Endothelial cell of umbilical vein (primary cell): ENCODE results near the gene CTBP2. TPM values are rescaled to one million over a fixed set of nuclear protein-coding genes. Genes with fewer than 3 reads are reported as not detected.

Source experiments
- BruUV-seq: library from RNA; stranded (reverse); fragments of 400-500 nt; replicated peaks from 2 replicates; lab custom pipeline; 2021; lab: Mats Ljungman, UMichigan
- CTCF ChIA-PET: fragments of 300-600, 350-600 bp; sonication (Branson Sonifier 250); formaldehyde crosslinking; loops from one replicate; lab custom pipeline; 2021; ENCODE audit warnings: antibody characterized with exemption, inconsistent platforms; lab: Charles Lee
- POLR2A ChIA-PET: fragments of 300-600, 350-600 bp; sonication (Branson Sonifier 250); formaldehyde crosslinking; loops from one replicate; lab custom pipeline; 2021; ENCODE audit warnings: antibody characterized with exemption, inconsistent platforms; lab: Charles Lee
- DNase-seq: peaks from one replicate; pipeline ENCODE4 v3.0.0-alpha.2; 2011; ENCODE audit warnings: low read depth, low spot score
- FAIRE-seq: peaks from 2 replicates; lab custom pipeline; 2011; peaks lifted over from hg19 to GRCh38; lab: Jason Lieb, UNC
- H2AFZ ChIP-seq: 2 replicates; pipeline ENCODE4 v1.6.0; 2012; ENCODE audit warnings: low read depth, low read length, control low read depth, inconsistent platforms
- H3K27ac ChIP-seq: 2 replicates; pipeline ENCODE4 v1.5.1; 2011; ENCODE audit warnings: low read depth, mild to moderate bottlenecking, control low read depth, low read length, moderate library complexity; ENCODE audit not compliant: insufficient read depth
- H3K27me3 ChIP-seq, 2 experiments: 2 replicates each; pipeline versions ENCODE4 v1.6.0 to v1.6.1; 2011; ENCODE audit warnings: low read length in 2 of 2, mixed read lengths in 1 of 2; ENCODE audit not compliant: control insufficient read depth in 2 of 2, insufficient read depth in 2 of 2
- H3K36me3 ChIP-seq, 2 experiments: 2 replicates in 1 of 2; 3 replicates in 1 of 2; pipeline ENCODE4 v1.5.1; 2011; ENCODE audit warnings: low read length in 2 of 2, mild to moderate bottlenecking in 1 of 2, moderate library complexity in 1 of 2; ENCODE audit not compliant: control insufficient read depth in 2 of 2, insufficient read depth in 2 of 2; ENCODE audit errors: extremely low read depth in 1 of 2
- H3K4me1 ChIP-seq: 3 replicates; pipeline ENCODE4 v1.5.1; 2011; ENCODE audit warnings: mild to moderate bottlenecking, low read length; ENCODE audit not compliant: control insufficient read depth, insufficient read depth; ENCODE audit errors: extremely low read depth
- H3K4me2 ChIP-seq: 2 replicates; pipeline ENCODE4 v1.6.1; 2011; ENCODE audit warnings: low read length, control low read depth, mixed read lengths; ENCODE audit not compliant: insufficient read depth
- H3K4me3 ChIP-seq, 3 experiments: fragments of 200-600 bp in 1 of 3; sonication (generic), shearing (Covaris generic) in 1 of 3; replicated peaks in 1 of 3; 2 replicates each; pipeline ENCODE4 v1.5.1; 2011 to 2016; ENCODE audit warnings: control low read depth in 3 of 3, low read length in 3 of 3, mild to moderate bottlenecking in 2 of 3, inconsistent platforms in 1 of 3, low read depth in 1 of 3, moderate library complexity in 1 of 3; ENCODE audit not compliant: insufficient read depth in 1 of 3
- H3K79me2 ChIP-seq: 2 replicates; pipeline ENCODE4 v1.6.0; 2012; ENCODE audit warnings: low read length, inconsistent platforms; ENCODE audit not compliant: control insufficient read depth, insufficient read depth
- H3K9ac ChIP-seq: replicated peaks from 2 replicates; pipeline ENCODE3; 2011; ENCODE audit warnings: low read length, control low read depth; ENCODE audit not compliant: insufficient read depth; ENCODE audit errors: extremely low read depth
- H3K9me1 ChIP-seq: replicated peaks from 3 replicates; pipeline ENCODE4 v1.6.0; 2011; ENCODE audit warnings: mild to moderate bottlenecking, low read length; ENCODE audit not compliant: control insufficient read depth, insufficient read depth; ENCODE audit errors: extremely low read depth
- H3K9me3 ChIP-seq: replicated peaks from 2 replicates; pipeline ENCODE4 v1.5.1; 2012; ENCODE audit warnings: low read length, inconsistent platforms; ENCODE audit not compliant: control insufficient read depth, insufficient read depth
- H4K20me1 ChIP-seq: replicated peaks from 2 replicates; pipeline ENCODE3; 2011; ENCODE audit warnings: mild to moderate bottlenecking, low read length; ENCODE audit not compliant: control insufficient read depth, insufficient read depth; ENCODE audit errors: extremely low read depth
- CTCF ChIP-seq, 2 donors: IDR thresholded peaks; 1 replicate in 1 of 2; 2 replicates in 1 of 2; pipeline ENCODE4 v1.5.1; 2011; ENCODE audit warnings: low read length in 2 of 2, mild to moderate bottlenecking in 2 of 2, moderate library complexity in 2 of 2, control low read depth in 1 of 2, inconsistent platforms in 1 of 2, low read depth in 1 of 2; ENCODE audit not compliant: insufficient read depth in 1 of 2; ENCODE audit errors: extremely low read depth in 1 of 2
- GATA2 ChIP-seq: IDR thresholded peaks from 2 replicates; pipeline ENCODE4 v1.7.0; 2011; ENCODE audit warnings: low read depth, mild to moderate bottlenecking, moderate library complexity, mixed read lengths, low read length; ENCODE audit not compliant: insufficient read length, insufficient read depth
- JUN ChIP-seq: IDR thresholded peaks from 2 replicates; pipeline ENCODE4 v1.6.1; 2011; ENCODE audit warnings: borderline replicate concordance, low read depth; ENCODE audit not compliant: insufficient read length, insufficient read depth
- MAX ChIP-seq: IDR thresholded peaks from 2 replicates; pipeline ENCODE4 v1.6.1; 2011; ENCODE audit not compliant: insufficient read depth, insufficient read length
- MYC ChIP-seq: IDR thresholded peaks from one replicate; pipeline ENCODE4 v1.6.1; 2011; ENCODE audit warnings: mild to moderate bottlenecking, low read depth, low read length
- POLR2A ChIP-seq: IDR thresholded peaks from 2 replicates; pipeline ENCODE4 v1.6.1; 2012; ENCODE audit warnings: low read depth, mild to moderate bottlenecking, control low read depth, low read length
- POLR2AphosphoS5 ChIP-seq: IDR thresholded peaks from 2 replicates; pipeline ENCODE4 v1.6.1; 2012; ENCODE audit warnings: low read depth, mild to moderate bottlenecking, control low read depth, low read length, moderate library complexity; ENCODE audit not compliant: insufficient read depth
- dilution Hi-C: fragments of 300-500 bp; cut with MboI; formaldehyde crosslinking; loops from one replicate; pipeline ENCODE4 v1.15.0; 2019; ENCODE audit warnings: low sequenced_read_pairs; ENCODE audit not compliant: extremely low pct_ligation_motif_present
- intact Hi-C: fragments of 100-400 bp; cut with micrococcal nuclease; formaldehyde crosslinking; loops from one replicate; pipeline ENCODE4 v1.10.0; 2022
- polyA plus RNA-seq, 4 experiments: library from polyadenylated mRNA; depleted of rRNA in 3 of 4; stranded (reverse) in 3 of 4; unstranded in 1 of 4; fragments of >200 nt; gene quantifications; 2 replicates each; pipeline versions ENCODE4 v1.2.1 to v1.2.3, GENCODE V29; 2011 to 2012; ENCODE audit warnings: missing spikeins in 1 of 4
- total RNA-seq: library from RNA; stranded (reverse); gene quantifications from 2 replicates; pipeline ENCODE4 v1.2.3, GENCODE V29; 2021

Gene CTBP2
- total and polyA plus RNA-seq, 2 donors (not counting 3 experiments of a cell fraction or from before 2014, with no cell fraction given): 118 to 128 TPM

GRCh38 chr10:125201108-125201524, 40.8 kb upstream of the CTBP2 start:
- DNase-seq (no peak), FAIRE-seq (no peak)
- no peaks in the 10 kb centered on the region for H3K4me1 ChIP-seq
- H3K9me3 ChIP-seq: no peaks in the 10 kb centered on the region
- H3K9me1 ChIP-seq: no peaks in the 10 kb centered on the region
- H3K27ac ChIP-seq: no peak overlapping the region
- H3K9ac ChIP-seq: no peak overlapping the region
- dilution Hi-C loops: no loop called here
- TF ChIP-seq JUN: no peak
- TF ChIP-seq GATA2: no peak
- no peak for TF ChIP-seq POLR2A
- TF ChIP-seq MAX: no peak
- TF ChIP-seq MYC: no peak
- TF ChIP-seq POLR2AphosphoS5: no peak
- TF ChIP-seq CTCF (IDR thresholded peaks at IDR 0.05; ENCODE audit: extremely low read depth in 1 of 2, insufficient read depth in 1 of 2, low read depth in 1 of 2, low read length in 2 of 2): no peak
- peaks cover 2 to 5% of the 10 kb centered on the region in 2 experiments for H3K27me3 ChIP-seq
- intact Hi-C loops: no loop called here
- no peak overlapping the region for H2AFZ ChIP-seq
- ChIA-PET CTCF (interaction anchor here (1.4 to 1.7 kb wide), 2 partner anchors 13 to 153 kb away, joined by 3 to 4 read pairs; no protein-coding TSS in a partner anchor), POLR2A (no interaction called here)
- H3K4me2 ChIP-seq: no peak overlapping the region
- H3K79me2 ChIP-seq: no peaks in the 10 kb centered on the region
- no peak overlapping the region for H3K4me3 ChIP-seq
- no peaks in the 10 kb centered on the region for H3K36me3 ChIP-seq
- BruUV-seq: no TSS peak
- no peaks in the 10 kb centered on the region for H4K20me1 ChIP-seq
